Effector memory CD4-positive, alpha-beta T cell (primary cell): ENCODE results near the gene GRID1.

Source experiments
- DNase-seq, 3 donors: peaks; one replicate each; pipeline ENCODE4 v3.0.0-alpha.2; 2020
- H3K27ac ChIP-seq: 2 replicates; pipeline ENCODE4 v1.7.0; 2013; ENCODE audit warnings: mild to moderate bottlenecking, low read length, moderate library complexity; ENCODE audit not compliant: insufficient read depth, poor library complexity, severe bottlenecking
- H3K27me3 ChIP-seq: replicated peaks from 2 replicates; pipeline ENCODE4 v1.7.0; 2013; ENCODE audit warnings: mild to moderate bottlenecking, low read length; ENCODE audit not compliant: insufficient read depth, control insufficient read depth, poor library complexity, severe bottlenecking
- H3K36me3 ChIP-seq: 2 replicates; pipeline ENCODE4 v1.7.0; 2013; ENCODE audit warnings: mild to moderate bottlenecking, low read length, moderate library complexity; ENCODE audit not compliant: control insufficient read depth, insufficient read depth
- H3K4me1 ChIP-seq: 2 replicates; pipeline ENCODE4 v1.7.0; 2013; ENCODE audit warnings: low read length, mild to moderate bottlenecking; ENCODE audit not compliant: control insufficient read depth, insufficient read depth, poor library complexity, severe bottlenecking
- H3K4me3 ChIP-seq: 2 replicates; pipeline ENCODE4 v1.7.0; 2013; ENCODE audit warnings: low read length, low read depth, mild to moderate bottlenecking; ENCODE audit not compliant: insufficient read depth, poor library complexity, severe bottlenecking
- H3K9me3 ChIP-seq: 2 replicates; pipeline ENCODE4 v1.7.0; 2013; ENCODE audit warnings: mild to moderate bottlenecking, low read length, moderate library complexity; ENCODE audit not compliant: control insufficient read depth

Gene GRID1

GRCh38 chr10:86153751-86154150 is 212.8 kb downstream of the GRID1 start:
- H3K27me3 ChIP-seq, result no peaks in the 10 kb centered on the region
- no peaks in the 10 kb centered on the region for H3K9me3 ChIP-seq
- no peak overlapping the region for H3K4me3 ChIP-seq
- no peaks in the 10 kb centered on the region for H3K4me1 ChIP-seq
- no peak for DNase-seq
- H3K27ac ChIP-seq, result no peak overlapping the region
- H3K36me3 ChIP-seq, result no peaks in the 10 kb centered on the region

GRCh38 chr10:86152911-86153310 is 213.7 kb downstream of the GRID1 start:
- Histone ChIP-seq H3K27me3 (no peaks in the 10 kb centered on the region), H3K36me3 (no peaks in the 10 kb centered on the region), H3K9me3 (no peaks in the 10 kb centered on the region), H3K4me3 (no peak overlapping the region), H3K27ac (no peak overlapping the region), H3K4me1 (no peaks in the 10 kb centered on the region)
- no peak for DNase-seq

- H3K27ac ChIP-seq, result no peak overlapping the region
- no peaks in the 10 kb centered on the region for H3K9me3 ChIP-seq
- no peaks in the 10 kb centered on the region for H3K4me1 ChIP-seq
- no peaks in the 10 kb centered on the region for H3K36me3 ChIP-seq
- no peak overlapping the region for H3K4me3 ChIP-seq
- no peaks in the 10 kb centered on the region for H3K27me3 ChIP-seq
- DNase-seq, result no peak
These were observed 214.2 kb downstream of the GRID1 start for GRCh38 chr10:86152354-86152753.

GRCh38 chr10:86151613-86152012 is 215.0 kb downstream of the GRID1 start:
- DNase-seq, result no peak
- no peak overlapping the region for H3K27ac ChIP-seq
- no peaks in the 10 kb centered on the region for H3K4me1 ChIP-seq
- H3K9me3 ChIP-seq, result no peaks in the 10 kb centered on the region
- no peak overlapping the region for H3K4me3 ChIP-seq
- H3K36me3 ChIP-seq, result no peaks in the 10 kb centered on the region
- no peaks in the 10 kb centered on the region for H3K27me3 ChIP-seq

GRCh38 chr10:86149257-86149656 is 217.3 kb downstream of the GRID1 start:
- no peak overlapping the region for H3K27ac ChIP-seq
- no peak overlapping the region for H3K4me3 ChIP-seq
- no peaks in the 10 kb centered on the region for H3K36me3 ChIP-seq
- DNase-seq, result no peak
- no peaks in the 10 kb centered on the region for H3K4me1 ChIP-seq
- H3K27me3 ChIP-seq, result no peaks in the 10 kb centered on the region
- H3K9me3 ChIP-seq, result no peaks in the 10 kb centered on the region

GRCh38 chr10:86148117-86148516 is 218.5 kb downstream of the GRID1 start:
- H3K4me1 ChIP-seq, result no peaks in the 10 kb centered on the region
- no peaks in the 10 kb centered on the region for H3K27me3 ChIP-seq
- no peaks in the 10 kb centered on the region for H3K9me3 ChIP-seq
- DNase-seq, result no peak
- no peaks in the 10 kb centered on the region for H3K36me3 ChIP-seq
- H3K4me3 ChIP-seq, result no peak overlapping the region
- H3K27ac ChIP-seq, result no peak overlapping the region

- H3K27me3 ChIP-seq, result no peaks in the 10 kb centered on the region
- no peaks in the 10 kb centered on the region for H3K4me1 ChIP-seq
- no peaks in the 10 kb centered on the region for H3K9me3 ChIP-seq
- H3K4me3 ChIP-seq, result no peak overlapping the region
- DNase-seq, result no peak
- H3K27ac ChIP-seq, result no peak overlapping the region
- H3K36me3 ChIP-seq, result no peaks in the 10 kb centered on the region
These were observed 222.3 kb downstream of the GRID1 start for GRCh38 chr10:86144301-86144700.

- H3K27ac ChIP-seq, result no peak overlapping the region
- no peak overlapping the region for H3K4me3 ChIP-seq
- no peaks in the 10 kb centered on the region for H3K36me3 ChIP-seq
- H3K9me3 ChIP-seq, result no peaks in the 10 kb centered on the region
- DNase-seq, result no peak
- H3K27me3 ChIP-seq, result no peaks in the 10 kb centered on the region
- H3K4me1 ChIP-seq, result no peaks in the 10 kb centered on the region
These were observed 224.7 kb downstream of the GRID1 start for GRCh38 chr10:86141896-86142295.

- Histone ChIP-seq H3K27me3 (no peaks in the 10 kb centered on the region), H3K4me1 (no peaks in the 10 kb centered on the region), H3K9me3 (no peaks in the 10 kb centered on the region), H3K4me3 (no peak overlapping the region), H3K27ac (no peak overlapping the region), H3K36me3 (no peaks in the 10 kb centered on the region)
- DNase-seq, result no peak
These were observed 227.4 kb downstream of the GRID1 start for GRCh38 chr10:86139066-86139657.

- no peaks in the 10 kb centered on the region for H3K36me3 ChIP-seq
- H3K27me3 ChIP-seq, result no peaks in the 10 kb centered on the region
- no peak overlapping the region for H3K27ac ChIP-seq
- no peak overlapping the region for H3K4me3 ChIP-seq
- H3K4me1 ChIP-seq, result no peaks in the 10 kb centered on the region
- H3K9me3 ChIP-seq, result no peaks in the 10 kb centered on the region
- DNase-seq, result no peak
These were observed 228.0 kb downstream of the GRID1 start for GRCh38 chr10:86138551-86139065.
